DND-41 (cell line): ENCODE results near the gene RTN4RL2.

Source experiments
- ATAC-seq: fragments of 200-7000 bp; cut with Tn5 transposase; 3 replicates; pipeline ENCODE4 v1.9.1; 2021; ENCODE audit warnings: low read depth; ENCODE audit not compliant: insufficient read depth
- DNase-seq: peaks from one replicate; pipeline ENCODE4 v3.0.0-alpha.2; 2020
- H2AFZ ChIP-seq: 2 replicates; pipeline ENCODE4 v1.6.0; 2012; ENCODE audit warnings: low read depth, low read length
- H3K27ac ChIP-seq: 2 replicates; pipeline ENCODE4 v1.5.1; 2012; ENCODE audit warnings: low read length, inconsistent platforms
- H3K27me3 ChIP-seq: fragments of 200-600 bp; sonication (generic); 2 replicates; pipeline ENCODE4 v1.6.0; 2012; ENCODE audit warnings: low read length, mild to moderate bottlenecking, inconsistent platforms; ENCODE audit not compliant: insufficient read depth, poor library complexity
- H3K36me3 ChIP-seq: 2 replicates; pipeline ENCODE4 v1.5.1; 2012; ENCODE audit warnings: low read length, inconsistent platforms; ENCODE audit not compliant: insufficient read depth
- H3K4me1 ChIP-seq: 2 replicates; pipeline ENCODE4 v1.5.1; 2012; ENCODE audit warnings: mild to moderate bottlenecking, low read length; ENCODE audit not compliant: insufficient read depth
- H3K4me2 ChIP-seq: 2 replicates; pipeline ENCODE4 v1.6.0; 2012; ENCODE audit warnings: mild to moderate bottlenecking, moderate library complexity, low read length, inconsistent platforms; ENCODE audit not compliant: insufficient read depth
- H3K4me3 ChIP-seq, 2 experiments: fragments of 200-600 bp in 1 of 2; shearing (Covaris generic) in 1 of 2; 2 replicates each; pipeline ENCODE4 v1.5.1; 2012 to 2016; ENCODE audit warnings: inconsistent platforms in 2 of 2, low read length in 2 of 2, mild to moderate bottlenecking in 2 of 2, low read depth in 1 of 2, moderate library complexity in 1 of 2
- H3K79me2 ChIP-seq: 2 replicates; pipeline ENCODE4 v1.6.0; 2012; ENCODE audit warnings: low read length, inconsistent platforms; ENCODE audit not compliant: insufficient read depth
- H3K9ac ChIP-seq: 2 replicates; pipeline ENCODE4 v1.6.0; 2012; ENCODE audit warnings: low read depth, mild to moderate bottlenecking, inconsistent platforms, low read length, moderate library complexity
- H3K9me3 ChIP-seq: 2 replicates; pipeline ENCODE4 v1.5.1; 2012; ENCODE audit warnings: low read length, moderate library complexity, mild to moderate bottlenecking, inconsistent platforms; ENCODE audit not compliant: insufficient read depth, severe bottlenecking
- H4K20me1 ChIP-seq: 2 replicates; pipeline ENCODE4 v1.6.0; 2012; ENCODE audit warnings: low read length; ENCODE audit not compliant: insufficient read depth
- CTCF ChIP-seq: IDR thresholded peaks from 2 replicates; pipeline ENCODE4 v1.5.1; 2012; ENCODE audit warnings: borderline replicate concordance, low read length, moderate library complexity, mild to moderate bottlenecking; ENCODE audit not compliant: poor library complexity, severe bottlenecking; ENCODE audit errors: extremely low read depth
- EZH2 ChIP-seq: IDR thresholded peaks from 3 replicates; pipeline ENCODE4 v1.6.1; 2012; ENCODE audit warnings: borderline replicate concordance, low read depth, mild to moderate bottlenecking, moderate library complexity, low read length, inconsistent platforms; ENCODE audit not compliant: severe bottlenecking

RTN4RL2 gene

DNA sequence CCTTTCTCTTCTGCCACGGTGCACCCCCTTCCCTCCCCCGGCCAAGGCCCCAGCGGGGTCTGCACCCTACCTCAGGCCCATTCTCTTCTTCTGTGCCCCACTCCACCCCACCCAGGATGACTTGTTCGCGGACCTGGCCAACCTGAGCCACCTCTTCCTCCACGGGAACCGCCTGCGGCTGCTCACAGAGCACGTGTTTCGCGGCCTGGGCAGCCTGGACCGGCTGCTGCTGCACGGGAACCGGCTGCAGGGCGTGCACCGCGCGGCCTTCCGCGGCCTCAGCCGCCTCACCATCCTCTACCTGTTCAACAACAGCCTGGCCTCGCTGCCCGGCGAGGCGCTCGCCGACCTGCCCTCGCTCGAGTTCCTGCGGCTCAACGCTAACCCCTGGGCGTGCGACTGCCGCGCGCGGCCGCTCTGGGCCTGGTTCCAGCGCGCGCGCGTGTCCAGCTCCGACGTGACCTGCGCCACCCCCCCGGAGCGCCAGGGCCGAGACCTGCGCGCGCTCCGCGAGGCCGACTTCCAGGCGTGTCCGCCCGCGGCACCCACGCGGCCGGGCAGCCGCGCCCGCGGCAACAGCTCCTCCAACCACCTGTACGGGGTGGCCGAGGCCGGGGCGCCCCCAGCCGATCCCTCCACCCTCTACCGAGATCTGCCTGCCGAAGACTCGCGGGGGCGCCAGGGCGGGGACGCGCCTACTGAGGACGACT, 15.9 kb downstream of the RTN4RL2 start:
- Histone ChIP-seq H4K20me1 (no peaks in the 10 kb centered on the region), H3K36me3 (no peaks in the 10 kb centered on the region), H3K4me1 (no peaks in the 10 kb centered on the region), H3K79me2 (no peaks in the 10 kb centered on the region), H3K27ac (no peak overlapping the region), H3K9me3 (no peaks in the 10 kb centered on the region), H3K4me3 (no peak overlapping the region), H3K27me3 (no peaks in the 10 kb centered on the region), H3K9ac (no peak overlapping the region), H2AFZ (no peak overlapping the region), H3K4me2 (no peak overlapping the region)
- TF ChIP-seq CTCF = no peak
- TF ChIP-seq EZH2 = no peak
- ATAC-seq = no peak
- no peak for DNase-seq

- H3K27me3 ChIP-seq = no peaks in the 10 kb centered on the region
- H3K79me2 ChIP-seq = no peaks in the 10 kb centered on the region
- H3K9ac ChIP-seq = no peak overlapping the region
- H3K4me3 ChIP-seq = no peak overlapping the region
- H3K9me3 ChIP-seq = no peaks in the 10 kb centered on the region
- TF ChIP-seq CTCF = no peak
- no peak for TF ChIP-seq EZH2
- no peaks in the 10 kb centered on the region for H4K20me1 ChIP-seq
- no peak overlapping the region for H2AFZ ChIP-seq
- no peak overlapping the region for H3K4me2 ChIP-seq
- no peaks in the 10 kb centered on the region for H3K36me3 ChIP-seq
- ATAC-seq (no peak), DNase-seq (no peak)
- H3K4me1 ChIP-seq = no peaks in the 10 kb centered on the region
- no peak overlapping the region for H3K27ac ChIP-seq
Measured at GRCh38 chr11:57476757-57477506, 16.6 kb downstream of the RTN4RL2 start.

GRCh38 chr11:57477507-57478189, 17.3 kb downstream of the RTN4RL2 start:
- no peaks in the 10 kb centered on the region for H3K79me2 ChIP-seq
- peaks cover 4% of the 10 kb centered on the region for H3K4me1 ChIP-seq
- TF ChIP-seq CTCF = no peak
- TF ChIP-seq EZH2 = no peak
- DNase-seq (no peak), ATAC-seq (no peak)
- H4K20me1 ChIP-seq = no peaks in the 10 kb centered on the region
- H2AFZ ChIP-seq = no peak overlapping the region
- no peak overlapping the region for H3K27ac ChIP-seq
- H3K36me3 ChIP-seq = no peaks in the 10 kb centered on the region
- no peak overlapping the region for H3K4me3 ChIP-seq
- no peak overlapping the region for H3K9ac ChIP-seq
- H3K27me3 ChIP-seq = no peaks in the 10 kb centered on the region
- H3K4me2 ChIP-seq = no peak overlapping the region
- H3K9me3 ChIP-seq = no peaks in the 10 kb centered on the region
